Activated naive CD8-positive, alpha-beta T cell treated with anti-CD3 and anti-CD28 coated beads, Interleukin-2, amount 50 U/mL, for 24 hours (primary cell): ENCODE data around the gene SEZ6L.

ENCODE experiments used
- ATAC-seq: fragments of 150-1000 bp; cut with Tn5 transposase; one replicate; pipeline ENCODE4 v1.10.0; 2021
- DNase-seq: peaks from one replicate; pipeline ENCODE4 v3.0.0; 2021
- H3K27ac Mint-ChIP-seq: one replicate; pipeline ENCODE4 v1.8.0; 2021; ENCODE audit warnings: mild to moderate bottlenecking, mixed read lengths
- H3K27me3 Mint-ChIP-seq: one replicate; pipeline ENCODE4 v1.8.0; 2021; ENCODE audit warnings: mixed read lengths
- H3K36me3 Mint-ChIP-seq: one replicate; pipeline ENCODE4 v1.8.0; 2021; ENCODE audit warnings: low read depth, mixed read lengths
- H3K4me1 Mint-ChIP-seq: one replicate; pipeline ENCODE4 v1.8.0; 2021; ENCODE audit warnings: mixed read lengths
- H3K4me3 Mint-ChIP-seq: one replicate; pipeline ENCODE4 v1.8.0; 2021; ENCODE audit warnings: mild to moderate bottlenecking, moderate library complexity, mixed read lengths
- H3K9me3 Mint-ChIP-seq: one replicate; pipeline ENCODE4 v1.8.0; 2021; ENCODE audit warnings: mixed read lengths

SEZ6L gene

DNA sequence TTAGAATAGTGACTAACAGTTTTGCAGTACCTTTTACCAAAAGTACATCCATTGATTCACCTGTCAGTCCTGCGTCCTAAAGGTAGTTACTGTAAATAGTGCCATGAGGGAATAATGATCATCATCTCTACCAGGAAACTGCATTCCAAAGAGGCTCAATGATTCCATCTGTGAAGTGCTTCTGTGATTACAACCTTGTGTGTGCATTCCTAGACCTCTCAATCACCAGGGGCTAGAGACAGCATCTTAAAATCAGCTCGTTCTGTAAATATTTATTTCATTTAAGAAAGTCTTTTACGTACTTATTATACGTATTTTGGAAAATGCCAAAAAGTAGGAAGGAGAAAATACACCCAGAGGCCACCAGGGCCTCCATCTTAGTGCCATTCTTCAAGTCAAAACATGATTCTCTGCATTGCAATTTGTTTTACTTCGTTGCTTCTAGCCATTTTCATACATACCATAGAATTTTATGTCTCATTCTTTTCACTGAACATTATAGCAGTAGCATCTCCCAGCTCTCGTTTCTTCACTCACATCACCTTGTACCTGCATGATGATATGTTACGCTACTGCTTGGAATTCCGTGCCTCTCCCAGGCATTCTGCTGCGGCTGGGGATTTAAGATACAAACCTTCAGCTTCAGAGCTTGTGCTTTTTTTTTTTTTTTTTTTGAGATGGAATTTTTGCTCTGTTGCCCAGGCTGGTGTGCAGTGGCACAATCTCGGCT, 117.0 kb downstream of the SEZ6L start:
- Mint-ChIP-seq H3K9me3 (no peaks in the 10 kb centered on the region), H3K4me1 (no peaks in the 10 kb centered on the region), H3K27me3 (peaks cover 17% of the 10 kb centered on the region), H3K27ac (no peak overlapping the region), H3K4me3 (no peak overlapping the region), H3K36me3 (no peaks in the 10 kb centered on the region)
- ATAC-seq (no peak), DNase-seq (no peak)

DNA sequence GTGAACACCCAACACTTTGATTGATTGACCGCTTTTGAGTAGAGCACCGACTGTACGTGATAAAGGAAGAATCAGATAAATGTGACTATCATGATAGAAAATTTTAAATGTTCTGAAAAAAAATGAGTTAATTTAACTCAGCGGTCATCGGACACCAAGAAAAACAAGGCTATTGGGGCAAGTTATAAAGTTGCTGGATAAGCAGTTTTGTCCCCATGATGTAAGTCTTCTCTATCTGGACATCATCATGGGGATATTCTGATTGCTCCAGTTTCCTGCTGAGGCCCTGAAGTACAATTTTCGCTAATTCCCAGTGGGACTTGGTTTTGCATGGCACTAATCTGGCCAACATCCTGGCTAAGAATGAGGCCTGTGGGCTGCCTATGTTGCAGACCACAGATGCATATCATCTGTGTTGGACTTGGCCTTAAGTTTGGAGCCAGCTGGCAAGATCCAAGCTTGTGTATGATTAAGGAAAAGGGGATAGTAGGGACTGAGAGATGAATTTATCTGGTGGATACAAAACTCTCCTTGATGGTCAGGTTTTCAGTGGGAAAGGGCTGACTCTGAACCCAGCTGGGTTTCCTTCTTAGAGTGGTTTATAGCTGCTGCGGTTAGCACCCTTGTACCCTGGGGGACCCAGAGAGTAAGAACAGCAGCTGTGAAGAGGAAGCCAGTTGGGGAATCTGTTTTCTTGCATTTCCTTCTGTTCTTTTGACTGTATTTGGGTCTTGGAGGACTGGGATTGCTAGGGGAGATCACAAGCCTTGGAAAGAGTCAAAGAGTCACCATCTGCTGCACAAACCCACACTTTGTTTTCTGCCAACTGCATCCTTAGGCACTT, 118.3 kb downstream of the SEZ6L start:
- Mint-ChIP-seq H3K4me3 (no peak overlapping the region), H3K27me3 (peaks cover 17% of the 10 kb centered on the region), H3K27ac (no peak overlapping the region), H3K36me3 (no peaks in the 10 kb centered on the region), H3K9me3 (no peaks in the 10 kb centered on the region), H3K4me1 (no peaks in the 10 kb centered on the region)
- ATAC-seq (no peak), DNase-seq (no peak)

- Mint-ChIP-seq H3K4me3 (no peak overlapping the region), H3K27ac (no peak overlapping the region), H3K36me3 (no peaks in the 10 kb centered on the region), H3K4me1 (peaks cover 8% of the 10 kb centered on the region), H3K9me3 (no peaks in the 10 kb centered on the region), H3K27me3 (peaks cover 11% of the 10 kb centered on the region)
- ATAC-seq = no peak
- no peak for DNase-seq
Observed at GRCh38 chr22:26289611-26290101, 120.4 kb downstream of the SEZ6L start.

DNA sequence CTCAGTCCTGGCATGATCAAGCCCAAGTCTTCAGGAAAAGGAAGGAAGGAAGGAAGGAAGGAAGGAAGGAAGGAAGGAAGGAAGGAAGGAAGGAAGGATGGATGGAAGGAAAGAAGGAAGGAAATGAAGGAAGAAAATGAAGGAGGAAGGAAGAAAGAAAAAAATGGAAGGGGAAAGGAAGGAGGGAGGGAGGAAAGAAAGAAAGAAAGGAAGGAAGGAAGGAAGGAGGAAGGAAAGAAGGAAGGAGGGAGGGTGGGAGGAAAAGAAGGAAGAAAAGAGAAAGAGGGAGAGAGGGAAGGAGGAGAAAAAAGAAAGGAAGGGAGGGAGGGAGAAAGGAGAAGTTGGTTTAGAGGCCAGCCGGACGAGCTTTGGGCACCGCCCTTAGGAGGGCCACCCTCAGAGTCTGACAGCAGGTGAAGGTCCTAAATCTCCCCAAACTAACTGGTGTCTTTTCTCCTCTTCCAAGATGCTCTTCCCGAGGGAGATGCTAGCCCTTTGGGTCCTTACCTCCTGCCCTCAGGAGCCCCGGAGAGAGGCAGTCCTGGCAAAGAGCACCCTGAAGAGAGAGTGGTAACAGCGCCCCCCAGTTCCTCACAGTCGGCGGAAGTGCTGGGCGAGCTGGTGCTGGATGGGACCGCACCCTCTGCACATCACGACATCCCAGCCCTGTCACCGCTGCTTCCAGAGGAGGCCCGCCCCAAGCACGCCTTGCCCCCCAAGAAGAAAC, 122.8 kb downstream of the SEZ6L start:
- DNase-seq (no peak), ATAC-seq (no peak)
- Mint-ChIP-seq H3K36me3 (no peaks in the 10 kb centered on the region), H3K9me3 (no peaks in the 10 kb centered on the region), H3K4me3 (no peak overlapping the region), H3K27me3 (peaks cover 3% of the 10 kb centered on the region), H3K4me1 (peaks cover 14% of the 10 kb centered on the region), H3K27ac (no peak overlapping the region)

DNA sequence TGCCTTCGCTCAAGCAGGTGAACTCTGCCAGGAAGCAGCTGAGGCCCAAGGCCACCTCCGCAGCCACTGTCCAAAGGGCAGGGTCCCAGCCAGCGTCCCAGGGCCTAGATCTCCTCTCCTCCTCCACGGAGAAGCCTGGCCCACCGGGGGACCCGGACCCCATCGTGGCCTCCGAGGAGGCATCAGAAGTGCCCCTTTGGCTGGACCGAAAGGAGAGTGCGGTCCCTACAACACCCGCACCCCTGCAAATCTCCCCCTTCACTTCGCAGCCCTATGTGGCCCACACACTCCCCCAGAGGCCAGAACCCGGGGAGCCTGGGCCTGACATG, 123.4 kb downstream of the SEZ6L start:
- no peak for ATAC-seq
- no peaks in the 10 kb centered on the region for H3K9me3 Mint-ChIP-seq
- H3K27ac Mint-ChIP-seq = no peak overlapping the region
- no peak overlapping the region for H3K4me3 Mint-ChIP-seq
- peaks cover 1% of the 10 kb centered on the region for H3K27me3 Mint-ChIP-seq
- H3K36me3 Mint-ChIP-seq = no peaks in the 10 kb centered on the region
- no peak for DNase-seq
- peaks cover 14% of the 10 kb centered on the region for H3K4me1 Mint-ChIP-seq

- peaks cover 14% of the 10 kb centered on the region for H3K4me1 Mint-ChIP-seq
- no peaks in the 10 kb centered on the region for H3K9me3 Mint-ChIP-seq
- H3K27me3 Mint-ChIP-seq = no peaks in the 10 kb centered on the region
- no peak overlapping the region for H3K4me3 Mint-ChIP-seq
- no peaks in the 10 kb centered on the region for H3K36me3 Mint-ChIP-seq
- ATAC-seq = no peak
- DNase-seq = no peak
- no peak overlapping the region for H3K27ac Mint-ChIP-seq
Observed at GRCh38 chr22:26295563-26296126, 126.4 kb downstream of the SEZ6L start.

GRCh38 chr22:26298605-26299310, 129.5 kb downstream of the SEZ6L start:
- Mint-ChIP-seq H3K36me3 (no peaks in the 10 kb centered on the region), H3K27ac (no peak overlapping the region), H3K4me3 (no peak overlapping the region), H3K27me3 (peaks cover 5% of the 10 kb centered on the region), H3K4me1 (peaks cover 14% of the 10 kb centered on the region), H3K9me3 (no peaks in the 10 kb centered on the region)
- DNase-seq (no peak), ATAC-seq (no peak)

DNA sequence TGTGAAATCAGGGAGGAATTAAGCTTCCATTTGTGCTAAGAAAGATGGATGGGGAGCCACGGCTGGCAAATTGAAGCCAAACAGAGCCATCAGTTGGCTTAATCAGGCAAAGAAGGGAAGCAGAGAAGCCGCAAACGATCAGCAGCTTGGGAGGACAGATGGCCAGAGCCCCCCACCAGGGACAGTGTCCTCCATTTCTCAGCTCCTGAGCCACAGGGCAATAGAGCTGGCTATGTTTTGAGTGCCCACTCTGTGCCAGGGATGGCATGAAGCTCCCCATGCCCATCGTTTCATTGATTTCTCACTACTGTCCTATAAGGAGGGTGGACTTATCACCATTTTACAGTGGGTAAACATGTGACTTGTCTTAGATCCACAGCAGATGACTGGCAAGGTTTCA, 133.5 kb downstream of the SEZ6L start:
- no peaks in the 10 kb centered on the region for H3K36me3 Mint-ChIP-seq
- H3K27ac Mint-ChIP-seq = no peak overlapping the region
- H3K4me3 Mint-ChIP-seq = no peak overlapping the region
- no peak for ATAC-seq
- no peak for DNase-seq
- no peaks in the 10 kb centered on the region for H3K9me3 Mint-ChIP-seq
- H3K4me1 Mint-ChIP-seq = no peaks in the 10 kb centered on the region
- peaks cover 20% of the 10 kb centered on the region for H3K27me3 Mint-ChIP-seq

GRCh38 chr22:26303475-26303874, 134.2 kb downstream of the SEZ6L start:
- Mint-ChIP-seq H3K4me1 (no peaks in the 10 kb centered on the region), H3K36me3 (no peaks in the 10 kb centered on the region), H3K4me3 (no peak overlapping the region), H3K27ac (no peak overlapping the region), H3K9me3 (no peaks in the 10 kb centered on the region), H3K27me3 (peaks cover 26% of the 10 kb centered on the region)
- no peak for ATAC-seq
- no peak for DNase-seq

DNA sequence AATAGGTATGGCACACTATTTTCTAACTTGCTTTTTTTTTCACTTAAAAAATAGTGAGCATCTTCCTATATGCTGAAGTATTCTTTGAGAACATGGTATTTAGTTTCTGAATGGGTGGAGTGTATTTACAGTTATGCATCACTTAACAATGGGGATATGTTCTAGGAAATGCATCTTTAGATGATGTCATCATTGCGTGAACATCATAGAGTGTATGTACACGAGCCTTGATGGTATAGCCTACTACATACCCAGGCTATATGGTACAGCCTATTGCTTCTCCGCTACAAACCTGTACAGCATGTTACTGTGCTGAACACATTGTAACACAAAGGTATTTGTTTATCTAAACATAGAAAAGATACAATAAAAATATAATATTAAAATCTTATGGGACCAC, 135.5 kb downstream of the SEZ6L start:
- Mint-ChIP-seq H3K4me1 (no peaks in the 10 kb centered on the region), H3K36me3 (no peaks in the 10 kb centered on the region), H3K4me3 (no peak overlapping the region), H3K27me3 (peaks cover 33% of the 10 kb centered on the region), H3K27ac (no peak overlapping the region), H3K9me3 (no peaks in the 10 kb centered on the region)
- ATAC-seq = no peak
- DNase-seq = no peak

- Mint-ChIP-seq H3K36me3 (no peaks in the 10 kb centered on the region), H3K27me3 (peaks cover 32% of the 10 kb centered on the region), H3K27ac (no peak overlapping the region), H3K4me1 (no peaks in the 10 kb centered on the region), H3K4me3 (no peak overlapping the region), H3K9me3 (no peaks in the 10 kb centered on the region)
- ATAC-seq = no peak
- no peak for DNase-seq
Observed at GRCh38 chr22:26308467-26308866, 139.2 kb downstream of the SEZ6L start.

GRCh38 chr22:26310616-26311015, 141.4 kb downstream of the SEZ6L start:
- H3K4me1 Mint-ChIP-seq = no peaks in the 10 kb centered on the region
- H3K4me3 Mint-ChIP-seq = no peak overlapping the region
- no peaks in the 10 kb centered on the region for H3K9me3 Mint-ChIP-seq
- H3K36me3 Mint-ChIP-seq = no peaks in the 10 kb centered on the region
- peaks cover 22% of the 10 kb centered on the region for H3K27me3 Mint-ChIP-seq
- ATAC-seq (no peak), DNase-seq (no peak)
- no peak overlapping the region for H3K27ac Mint-ChIP-seq

DNA sequence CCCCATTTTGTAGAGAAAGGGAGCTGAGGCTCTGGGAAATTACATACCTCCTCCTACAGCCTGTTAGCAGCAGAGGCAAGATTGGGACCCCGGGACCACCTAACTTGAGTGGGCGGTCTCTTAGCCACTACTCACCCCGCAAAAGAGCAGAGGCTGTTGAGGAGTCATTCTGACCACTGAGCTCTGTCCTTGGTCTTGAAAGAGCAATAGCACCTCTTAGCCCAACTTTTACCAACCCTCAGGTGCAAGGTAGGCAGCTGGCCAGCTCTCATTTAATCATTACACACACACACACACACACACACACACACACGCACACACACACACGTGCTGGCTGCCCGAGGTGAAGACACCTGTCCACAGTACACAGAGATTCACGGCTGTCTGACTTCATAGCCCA, 144.0 kb downstream of the SEZ6L start:
- Mint-ChIP-seq H3K4me1 (no peaks in the 10 kb centered on the region), H3K27ac (no peak overlapping the region), H3K36me3 (no peaks in the 10 kb centered on the region), H3K27me3 (peaks cover 15% of the 10 kb centered on the region), H3K4me3 (no peak overlapping the region), H3K9me3 (no peaks in the 10 kb centered on the region)
- DNase-seq (no peak), ATAC-seq (no peak)

DNA sequence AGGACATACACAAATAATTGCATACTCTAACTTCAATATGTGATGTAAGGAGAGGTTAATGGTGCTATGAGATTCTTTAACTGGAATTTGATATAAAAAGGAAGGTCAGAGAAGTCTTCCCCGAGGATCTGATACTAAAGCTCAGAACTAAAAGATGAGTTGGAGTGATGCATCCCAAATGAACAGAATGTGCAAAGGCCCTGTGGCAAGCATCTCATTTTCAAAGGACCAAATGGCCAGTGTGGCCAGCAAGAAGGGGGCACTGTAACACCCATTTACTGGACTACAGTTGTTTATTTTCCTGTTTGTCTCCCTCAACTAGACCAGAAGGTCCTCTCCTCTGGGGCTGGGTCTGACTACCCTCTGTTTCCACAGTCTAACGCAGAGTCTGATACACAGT, 144.9 kb downstream of the SEZ6L start:
- Mint-ChIP-seq H3K4me3 (no peak overlapping the region), H3K9me3 (no peaks in the 10 kb centered on the region), H3K27me3 (peaks cover 13% of the 10 kb centered on the region), H3K27ac (no peak overlapping the region), H3K4me1 (no peaks in the 10 kb centered on the region), H3K36me3 (no peaks in the 10 kb centered on the region)
- no peak for ATAC-seq
- no peak for DNase-seq
